Measurements from ENCODE around the gene F11. TPM values are rescaled to one million over a fixed set of nuclear protein-coding genes. Genes with fewer than 3 reads are reported as not detected.

F11 gene
- total and polyA plus RNA-seq, 2 of the 13 experiments (the other 11 are each of a cell fraction or from before 2014, with no cell fraction given): 35.1 to 58.0 TPM

DNA sequence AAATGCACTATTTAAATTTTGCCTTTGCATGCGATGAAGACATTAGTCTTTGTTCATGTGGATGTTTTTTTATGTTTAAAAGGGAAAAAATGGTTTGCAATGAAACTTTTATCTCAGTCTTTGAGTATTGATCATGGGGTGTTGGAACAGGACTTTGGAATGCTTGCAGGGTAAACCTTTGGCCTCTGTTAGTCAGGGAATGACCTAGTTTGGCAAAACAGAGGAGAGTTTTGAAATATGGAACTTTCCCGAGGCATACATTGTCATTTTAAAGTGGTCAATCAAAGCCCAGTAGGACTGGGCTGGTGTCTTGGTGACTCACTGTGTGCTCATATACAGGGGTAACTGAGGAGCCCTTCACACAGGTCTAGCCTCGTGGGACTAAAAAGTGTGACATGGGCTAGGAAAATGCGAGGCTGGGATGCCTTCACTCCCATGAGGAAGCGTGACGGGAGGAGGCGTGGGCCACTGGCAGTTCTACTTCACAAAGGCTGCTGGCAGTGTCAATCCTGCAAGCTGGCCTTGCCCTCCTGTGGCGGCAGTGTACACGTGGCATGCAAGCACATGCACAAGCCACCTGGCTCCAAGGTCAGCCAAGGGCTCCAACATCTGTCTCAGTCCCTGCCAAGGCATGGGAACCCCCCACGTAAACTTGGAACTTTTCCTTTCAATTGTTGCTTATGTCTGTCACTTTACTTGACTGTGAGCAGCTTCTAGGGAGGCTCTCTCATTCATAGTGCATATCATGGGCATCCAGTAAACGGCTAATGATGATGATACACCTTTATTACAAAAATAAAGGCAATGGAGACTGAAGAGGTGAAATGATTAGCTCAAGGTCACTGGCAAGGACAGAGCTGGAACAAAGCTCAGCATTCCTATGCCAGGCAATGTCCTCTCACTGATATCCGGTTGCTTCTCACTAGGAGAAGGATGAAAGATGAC lies 5.2 kb upstream of the F11 start (continued):
- TF ChIP-seq, protein P1, sequence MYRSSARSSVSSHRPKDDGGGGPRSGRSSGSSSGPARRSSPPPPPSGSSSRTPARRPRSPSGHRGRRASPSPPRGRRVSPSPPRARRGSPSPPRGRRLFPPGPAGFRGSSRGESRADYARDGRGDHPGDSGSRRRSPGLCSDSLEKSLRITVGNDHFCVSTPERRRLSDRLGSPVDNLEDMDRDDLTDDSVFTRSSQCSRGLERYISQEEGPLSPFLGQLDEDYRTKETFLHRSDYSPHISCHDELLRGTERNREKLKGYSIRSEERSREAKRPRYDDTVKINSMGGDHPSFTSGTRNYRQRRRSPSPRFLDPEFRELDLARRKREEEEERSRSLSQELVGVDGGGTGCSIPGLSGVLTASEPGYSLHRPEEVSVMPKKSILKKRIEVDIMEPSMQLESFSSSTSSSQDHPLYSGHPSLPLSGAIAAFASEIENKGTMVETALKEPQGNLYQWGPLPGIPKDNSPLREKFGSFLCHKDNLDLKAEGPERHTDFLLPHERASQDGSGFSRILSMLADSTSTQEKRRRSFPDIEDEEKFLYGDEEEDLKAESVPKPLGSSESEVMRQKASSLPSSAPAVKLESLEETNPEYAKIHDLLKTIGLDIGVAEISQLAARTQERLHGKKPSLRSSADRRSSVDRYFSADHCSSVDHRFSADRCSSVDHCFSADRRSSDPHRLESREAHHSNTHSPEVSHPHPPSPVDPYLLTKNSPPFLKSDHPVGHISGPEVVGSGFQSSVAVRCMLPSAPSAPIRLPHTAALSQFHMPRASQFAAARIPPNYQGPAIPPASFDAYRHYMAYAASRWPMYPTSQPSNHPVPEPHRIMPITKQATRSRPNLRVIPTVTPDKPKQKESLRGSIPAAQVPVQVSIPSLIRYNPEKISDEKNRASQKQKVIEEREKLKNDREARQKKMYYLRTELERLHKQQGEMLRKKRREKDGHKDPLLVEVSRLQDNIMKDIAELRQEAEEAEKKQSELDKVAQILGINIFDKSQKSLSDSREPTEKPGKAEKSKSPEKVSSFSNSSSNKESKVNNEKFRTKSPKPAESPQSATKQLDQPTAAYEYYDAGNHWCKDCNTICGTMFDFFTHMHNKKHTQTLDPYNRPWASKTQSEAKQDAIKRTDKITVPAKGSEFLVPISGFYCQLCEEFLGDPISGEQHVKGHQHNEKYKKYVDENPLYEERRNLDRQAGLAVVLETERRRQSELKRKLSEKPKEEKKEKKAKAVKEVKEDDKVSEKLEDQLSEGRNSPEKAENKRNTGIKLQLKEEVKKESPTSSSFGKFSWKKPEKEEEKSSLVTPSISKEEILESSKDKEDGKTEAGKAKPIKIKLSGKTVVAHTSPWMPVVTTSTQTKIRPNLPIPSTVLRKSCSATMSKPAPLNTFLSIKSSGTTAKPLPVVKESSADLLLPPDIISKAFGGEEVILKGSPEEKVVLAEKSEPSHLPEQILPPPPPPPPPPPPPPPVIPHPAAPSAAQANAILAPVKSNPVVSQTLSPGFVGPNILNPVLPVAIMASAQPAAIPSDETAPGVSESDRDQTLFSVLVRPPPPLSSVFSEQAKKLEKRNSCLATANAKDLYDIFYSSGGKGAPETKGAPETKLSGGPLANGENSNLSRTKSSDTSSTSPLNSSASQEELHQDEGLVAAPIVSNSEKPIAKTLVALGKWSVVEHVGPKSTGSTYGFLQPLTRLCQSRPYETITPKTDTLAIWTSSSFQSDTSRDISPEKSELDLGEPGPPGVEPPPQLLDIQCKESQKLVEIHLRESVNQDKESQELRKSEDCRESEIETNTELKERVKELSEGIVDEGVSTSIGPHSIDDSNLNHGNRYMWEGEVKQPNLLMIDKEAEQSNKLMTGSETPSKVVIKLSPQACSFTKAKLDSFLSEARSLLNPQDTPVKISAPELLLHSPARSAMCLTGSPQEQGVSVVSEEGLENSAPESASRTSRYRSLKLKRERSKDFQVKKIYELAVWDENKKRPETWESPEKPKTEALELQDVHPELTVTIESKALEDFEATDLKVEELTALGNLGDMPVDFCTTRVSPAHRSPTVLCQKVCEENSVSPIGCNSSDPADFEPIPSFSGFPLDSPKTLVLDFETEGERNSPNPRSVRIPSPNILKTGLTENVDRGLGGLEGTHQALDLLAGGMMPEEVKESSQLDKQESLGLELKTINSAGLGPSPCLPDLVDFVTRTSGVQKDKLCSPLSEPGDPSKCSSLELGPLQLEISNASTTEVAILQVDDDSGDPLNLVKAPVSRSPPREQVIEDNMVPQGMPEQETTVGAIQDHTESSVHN (CRISPR knock-in tag; IDR thresholded peaks at IDR 0.05): no peak; the same call in 1 of the 2 replicates
- TF ChIP-seq TAF1 (CRISPR knock-in tag; IDR thresholded peaks at IDR 0.05) (no peak; the same call in 1 of the 2 replicates), TCF7L2 (IDR thresholded peaks at IDR 0.05; ENCODE audit: low read depth, low read length) (no peak), MXD4 (CRISPR knock-in tag; IDR thresholded peaks at IDR 0.05) (peak; percentile 92), GPN1 (CRISPR knock-in tag; IDR thresholded peaks at IDR 0.05; ENCODE audit: borderline replicate concordance) (no peak), SSRP1 (CRISPR knock-in tag; IDR thresholded peaks at IDR 0.05) (no peak), HNRNPL (IDR thresholded peaks at IDR 0.05; ENCODE audit: low read depth, low read length) (peak; percentile 82; the same call in 1 of the 2 replicates)
- TF ChIP-seq, protein P2, sequence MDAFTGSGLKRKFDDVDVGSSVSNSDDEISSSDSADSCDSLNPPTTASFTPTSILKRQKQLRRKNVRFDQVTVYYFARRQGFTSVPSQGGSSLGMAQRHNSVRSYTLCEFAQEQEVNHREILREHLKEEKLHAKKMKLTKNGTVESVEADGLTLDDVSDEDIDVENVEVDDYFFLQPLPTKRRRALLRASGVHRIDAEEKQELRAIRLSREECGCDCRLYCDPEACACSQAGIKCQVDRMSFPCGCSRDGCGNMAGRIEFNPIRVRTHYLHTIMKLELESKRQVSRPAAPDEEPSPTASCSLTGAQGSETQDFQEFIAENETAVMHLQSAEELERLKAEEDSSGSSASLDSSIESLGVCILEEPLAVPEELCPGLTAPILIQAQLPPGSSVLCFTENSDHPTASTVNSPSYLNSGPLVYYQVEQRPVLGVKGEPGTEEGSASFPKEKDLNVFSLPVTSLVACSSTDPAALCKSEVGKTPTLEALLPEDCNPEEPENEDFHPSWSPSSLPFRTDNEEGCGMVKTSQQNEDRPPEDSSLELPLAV (CRISPR knock-in tag; conservative IDR thresholded peaks at IDR 0.05; ENCODE audit: low read depth): no peak
- TF ChIP-seq, protein P3, sequence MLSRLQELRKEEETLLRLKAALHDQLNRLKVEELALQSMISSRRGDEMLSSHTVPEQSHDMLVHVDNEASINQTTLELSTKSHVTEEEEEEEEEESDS (CRISPR knock-in tag; IDR thresholded peaks at IDR 0.05; ENCODE audit: borderline replicate concordance): no peak
- TF ChIP-seq, protein P4, sequence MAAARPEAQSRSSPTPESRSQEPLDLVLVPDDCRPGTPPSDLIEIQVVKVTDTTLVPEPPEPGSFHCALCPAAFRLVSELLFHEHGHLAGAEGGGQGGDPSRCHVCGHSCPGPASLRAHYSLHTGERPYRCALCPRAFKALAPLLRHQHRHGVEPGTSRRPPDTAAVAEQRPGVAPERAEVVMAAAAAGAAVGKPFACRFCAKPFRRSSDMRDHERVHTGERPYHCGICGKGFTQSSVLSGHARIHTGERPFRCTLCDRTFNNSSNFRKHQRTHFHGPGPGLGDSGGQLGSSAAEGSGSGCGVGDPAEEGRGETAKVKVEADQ (CRISPR knock-in tag; IDR thresholded peaks at IDR 0.05; ENCODE audit: borderline replicate concordance): no peak
- TF ChIP-seq, protein P5, sequence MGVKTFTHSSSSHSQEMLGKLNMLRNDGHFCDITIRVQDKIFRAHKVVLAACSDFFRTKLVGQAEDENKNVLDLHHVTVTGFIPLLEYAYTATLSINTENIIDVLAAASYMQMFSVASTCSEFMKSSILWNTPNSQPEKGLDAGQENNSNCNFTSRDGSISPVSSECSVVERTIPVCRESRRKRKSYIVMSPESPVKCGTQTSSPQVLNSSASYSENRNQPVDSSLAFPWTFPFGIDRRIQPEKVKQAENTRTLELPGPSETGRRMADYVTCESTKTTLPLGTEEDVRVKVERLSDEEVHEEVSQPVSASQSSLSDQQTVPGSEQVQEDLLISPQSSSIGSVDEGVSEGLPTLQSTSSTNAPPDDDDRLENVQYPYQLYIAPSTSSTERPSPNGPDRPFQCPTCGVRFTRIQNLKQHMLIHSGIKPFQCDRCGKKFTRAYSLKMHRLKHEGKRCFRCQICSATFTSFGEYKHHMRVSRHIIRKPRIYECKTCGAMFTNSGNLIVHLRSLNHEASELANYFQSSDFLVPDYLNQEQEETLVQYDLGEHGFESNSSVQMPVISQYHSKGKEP (CRISPR knock-in tag; IDR thresholded peaks at IDR 0.05): no peak
- TF ChIP-seq, protein P6, sequence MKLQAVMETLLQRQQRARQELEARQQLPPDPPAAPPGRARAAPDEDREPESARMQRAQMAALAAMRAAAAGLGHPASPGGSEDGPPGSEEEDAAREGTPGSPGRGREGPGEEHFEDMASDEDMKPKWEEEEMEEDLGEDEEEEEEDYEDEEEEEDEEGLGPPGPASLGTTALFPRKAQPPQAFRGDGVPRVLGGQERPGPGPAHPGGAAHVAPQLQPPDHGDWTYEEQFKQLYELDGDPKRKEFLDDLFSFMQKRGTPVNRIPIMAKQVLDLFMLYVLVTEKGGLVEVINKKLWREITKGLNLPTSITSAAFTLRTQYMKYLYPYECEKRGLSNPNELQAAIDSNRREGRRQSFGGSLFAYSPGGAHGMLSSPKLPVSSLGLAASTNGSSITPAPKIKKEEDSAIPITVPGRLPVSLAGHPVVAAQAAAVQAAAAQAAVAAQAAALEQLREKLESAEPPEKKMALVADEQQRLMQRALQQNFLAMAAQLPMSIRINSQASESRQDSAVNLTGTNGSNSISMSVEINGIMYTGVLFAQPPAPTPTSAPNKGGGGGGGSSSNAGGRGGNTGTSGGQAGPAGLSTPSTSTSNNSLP (IDR thresholded peaks at IDR 0.05; ENCODE audit: low read depth, low read length): peak; percentile 63

All from HepG2 (cell line).